Upper lobe of right lung (tissue), 1 donor: ENCODE measurements around the gene ANGPTL7. TPM values are rescaled to one million over a fixed set of nuclear protein-coding genes. Genes with fewer than 3 reads are reported as not detected.
"Not testable (repeated sequence)": the region's sequence is repeated elsewhere in the genome, so short reads cannot be mapped to it uniquely, and the experiment has no call there.

Experiments
- ATAC-seq: fragments of 200-7000 bp; cut with Tn5 transposase; one replicate; pipeline ENCODE4 v1.9.1; 2020; ENCODE audit warnings: mild to moderate bottlenecking, moderate library complexity
- DNase-seq: peaks from one replicate; pipeline ENCODE4 v3.0.0-alpha.2; 2020
- H3K27ac ChIP-seq: fragments of 200-600 bp; one replicate; pipeline ENCODE4 v1.8.0; 2022
- H3K27me3 ChIP-seq: fragments of 200-600 bp; one replicate; pipeline ENCODE4 v1.8.0; 2022; ENCODE audit warnings: mild to moderate bottlenecking
- H3K36me3 ChIP-seq: fragments of 200-600 bp; one replicate; pipeline ENCODE4 v1.8.0; 2022
- H3K4me1 ChIP-seq: fragments of 200-600 bp; one replicate; pipeline ENCODE4 v1.8.0; 2022
- H3K4me3 ChIP-seq: fragments of 200-600 bp; one replicate; pipeline ENCODE4 v1.8.0; 2022; ENCODE audit warnings: mild to moderate bottlenecking
- H3K9me3 ChIP-seq: fragments of 200-600 bp; one replicate; pipeline ENCODE4 v1.8.0; 2022
- intact Hi-C: fragments of 100-400 bp; cut with DNase I; formaldehyde crosslinking; loops from one replicate; pipeline ENCODE4 v1.11.0; 2022
- total RNA-seq: library from RNA; stranded (reverse); fragmentation: NEBNext Ultra II Directional; extraction: Animal tissue kit (Norgen Biotek cat#: 25700); gene quantifications from one replicate; pipeline ENCODE4 v1.2.1, GENCODE V29; 2021
- TF ChIP-seq, protein P1 (sequence below): fragments of 200-600 bp; IDR thresholded peaks from one replicate; pipeline ENCODE4 v1.8.0; 2022; ENCODE audit warnings: antibody characterized with exemption
- donor health status: DM: no; HTN: yes; CAD: no; lungs with severe emphysema.

Gene ANGPTL7
- total RNA-seq, 1 donor from 2014 or later, result 1.1 TPM

DNA sequence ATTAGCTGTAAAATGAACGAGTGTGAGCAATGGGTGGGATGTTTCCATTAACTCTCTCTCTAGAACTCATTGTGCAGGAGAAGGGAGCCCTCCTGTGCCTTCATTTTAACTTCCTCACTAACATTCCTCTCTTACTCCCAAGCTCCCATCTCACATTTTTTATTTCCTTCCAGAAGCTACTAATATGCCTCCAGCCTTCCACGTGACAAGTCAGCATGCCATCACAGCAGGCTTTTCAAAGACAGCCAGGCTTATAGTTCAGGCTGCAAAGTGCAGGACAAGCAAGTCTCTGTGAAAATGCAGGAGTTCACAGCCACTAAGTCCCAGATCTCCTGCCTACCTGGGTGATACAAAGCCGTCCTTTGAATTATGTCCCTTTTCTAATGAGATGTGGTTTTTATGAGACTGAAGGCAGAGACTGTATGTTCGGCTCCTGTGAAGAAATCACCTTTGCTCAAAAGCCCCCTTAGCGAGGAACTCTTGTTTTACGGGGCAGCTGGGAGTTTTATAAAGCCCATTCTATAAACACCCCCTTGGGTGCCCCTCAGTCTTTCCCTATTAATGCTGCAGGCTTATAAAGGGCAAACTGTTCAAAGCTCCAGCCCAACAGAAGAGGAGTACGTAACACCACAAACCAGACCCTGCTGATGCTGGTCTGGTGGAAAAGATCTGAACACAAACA lies 14.8 kb upstream of the ANGPTL7 start:
- intact Hi-C loops, result no loop called here
- Histone ChIP-seq H3K36me3 (no peaks in the 10 kb centered on the region), H3K27me3 (no peaks in the 10 kb centered on the region), H3K4me1 (peaks cover 7% of the 10 kb centered on the region), H3K9me3 (no peaks in the 10 kb centered on the region), H3K27ac (no peak overlapping the region), H3K4me3 (no peak overlapping the region)
- no peak for DNase-seq
- no peak for ATAC-seq
- TF ChIP-seq, protein P1, sequence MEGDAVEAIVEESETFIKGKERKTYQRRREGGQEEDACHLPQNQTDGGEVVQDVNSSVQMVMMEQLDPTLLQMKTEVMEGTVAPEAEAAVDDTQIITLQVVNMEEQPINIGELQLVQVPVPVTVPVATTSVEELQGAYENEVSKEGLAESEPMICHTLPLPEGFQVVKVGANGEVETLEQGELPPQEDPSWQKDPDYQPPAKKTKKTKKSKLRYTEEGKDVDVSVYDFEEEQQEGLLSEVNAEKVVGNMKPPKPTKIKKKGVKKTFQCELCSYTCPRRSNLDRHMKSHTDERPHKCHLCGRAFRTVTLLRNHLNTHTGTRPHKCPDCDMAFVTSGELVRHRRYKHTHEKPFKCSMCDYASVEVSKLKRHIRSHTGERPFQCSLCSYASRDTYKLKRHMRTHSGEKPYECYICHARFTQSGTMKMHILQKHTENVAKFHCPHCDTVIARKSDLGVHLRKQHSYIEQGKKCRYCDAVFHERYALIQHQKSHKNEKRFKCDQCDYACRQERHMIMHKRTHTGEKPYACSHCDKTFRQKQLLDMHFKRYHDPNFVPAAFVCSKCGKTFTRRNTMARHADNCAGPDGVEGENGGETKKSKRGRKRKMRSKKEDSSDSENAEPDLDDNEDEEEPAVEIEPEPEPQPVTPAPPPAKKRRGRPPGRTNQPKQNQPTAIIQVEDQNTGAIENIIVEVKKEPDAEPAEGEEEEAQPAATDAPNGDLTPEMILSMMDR, result no peak

DNA sequence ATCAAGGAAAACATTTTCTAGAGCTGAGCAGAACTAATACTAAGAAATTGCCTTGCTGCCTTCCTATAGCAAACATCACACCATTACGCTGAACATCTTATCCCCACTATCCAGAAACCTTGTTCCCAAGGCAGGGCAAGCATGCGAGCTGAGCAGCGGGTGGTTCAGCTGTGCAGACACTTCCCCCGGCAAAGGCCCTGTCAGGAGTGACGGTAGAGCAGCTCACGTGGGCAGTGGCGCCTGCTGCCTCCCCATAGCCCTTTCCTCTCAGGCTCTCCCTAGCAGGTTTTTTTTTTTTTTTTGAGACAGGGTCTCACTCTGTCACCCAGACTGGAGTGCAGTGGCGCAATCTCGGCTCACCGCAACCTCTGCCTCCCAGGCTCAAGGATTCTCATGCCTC lies 13.7 kb upstream of the ANGPTL7 start:
- Histone ChIP-seq H3K9me3 (no peaks in the 10 kb centered on the region), H3K4me3 (no peak overlapping the region), H3K27me3 (no peaks in the 10 kb centered on the region), H3K36me3 (no peaks in the 10 kb centered on the region), H3K4me1 (peaks cover 7% of the 10 kb centered on the region), H3K27ac (no peak overlapping the region)
- TF ChIP-seq, protein P1, result no peak
- no peak for ATAC-seq
- DNase-seq, result no peak
- intact Hi-C loops, result no loop called here

DNA sequence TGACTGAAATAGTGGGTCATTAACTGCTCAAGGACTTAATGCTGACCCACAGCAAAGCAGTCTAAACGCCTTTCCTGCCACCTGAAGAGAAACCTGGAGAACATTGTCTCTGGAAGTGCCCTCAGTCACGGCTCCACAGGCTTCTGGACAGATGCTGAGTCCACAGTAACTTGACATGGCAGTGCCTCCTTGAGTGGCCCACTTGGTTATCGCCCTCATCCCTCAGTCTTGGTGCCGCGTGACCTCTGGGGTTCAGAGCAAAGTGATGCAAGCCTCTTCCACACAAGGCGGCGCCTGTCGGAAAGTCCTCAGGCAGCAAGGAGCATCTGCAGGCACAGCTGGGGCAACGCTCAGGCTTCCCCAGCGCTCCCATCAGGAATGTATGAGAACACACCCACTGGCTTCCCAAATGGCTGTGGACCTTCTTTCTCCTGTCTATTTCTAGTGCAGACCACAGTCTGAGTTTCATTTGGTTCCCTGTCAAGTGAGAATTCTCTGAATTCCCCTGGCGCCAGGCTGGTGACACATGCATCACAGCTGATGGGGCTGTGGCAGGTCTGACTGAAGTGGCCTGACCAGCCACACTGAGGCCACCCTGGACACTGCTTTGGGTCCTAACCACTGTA lies 13.0 kb upstream of the ANGPTL7 start:
- peaks cover 7% of the 10 kb centered on the region for H3K4me1 ChIP-seq
- no peak overlapping the region for H3K4me3 ChIP-seq
- intact Hi-C loops, result no loop called here
- no peak for DNase-seq
- peak overlapping the region; percentile 18 for H3K27ac ChIP-seq
- TF ChIP-seq, protein P1, result no peak
- H3K27me3 ChIP-seq, result no peaks in the 10 kb centered on the region
- H3K36me3 ChIP-seq, result no peaks in the 10 kb centered on the region
- no peaks in the 10 kb centered on the region for H3K9me3 ChIP-seq
- ATAC-seq, result peak; percentile 79

DNA sequence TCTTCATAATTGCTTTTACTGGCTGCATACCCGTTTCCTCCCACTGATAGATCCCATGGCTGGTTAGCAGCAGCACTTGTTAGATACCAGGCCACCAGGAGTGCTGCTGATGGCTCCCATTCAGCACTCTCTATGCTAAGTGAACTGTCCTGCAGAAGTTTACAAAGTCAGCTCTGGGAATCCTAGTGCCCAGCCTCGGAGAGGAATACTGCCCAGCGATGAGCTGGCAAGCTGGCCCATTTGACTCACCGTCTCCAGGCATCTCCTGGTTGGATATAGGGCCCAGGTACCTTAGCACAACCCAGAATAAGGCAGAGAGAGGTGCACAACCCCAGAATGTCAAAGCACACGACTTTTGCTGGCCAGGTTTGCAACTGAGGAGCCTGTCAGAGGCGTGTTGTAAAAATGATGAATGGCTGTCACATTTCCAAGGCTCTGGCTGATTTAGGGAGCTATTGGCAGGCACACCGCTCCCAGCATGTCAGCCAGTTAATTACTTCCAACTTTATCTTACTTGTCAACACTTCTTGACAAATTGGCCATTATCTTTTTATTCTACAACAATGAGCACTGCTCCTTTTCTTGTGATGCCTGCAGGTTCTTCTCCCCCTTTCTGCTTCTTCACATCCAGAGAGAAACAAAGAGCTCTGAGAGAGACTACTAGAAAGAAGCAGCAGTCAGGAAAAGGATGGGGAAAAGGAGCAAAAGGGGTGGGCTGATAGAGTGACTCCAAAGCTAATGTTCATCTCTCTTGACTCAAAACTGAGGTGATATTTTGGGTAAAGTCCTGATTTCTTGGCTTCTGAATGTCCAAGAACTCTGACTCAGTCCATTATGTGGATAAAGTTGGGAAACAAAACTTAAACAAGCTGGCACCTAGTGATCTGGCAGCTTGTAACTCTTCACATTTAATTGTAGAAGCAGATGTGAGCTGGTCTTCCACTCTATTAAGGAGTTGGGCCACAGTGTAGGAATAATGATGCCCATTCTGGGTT lies 10.8 kb upstream of the ANGPTL7 start:
- no peak overlapping the region for H3K27ac ChIP-seq
- peaks cover 7% of the 10 kb centered on the region for H3K4me1 ChIP-seq
- H3K27me3 ChIP-seq, result no peaks in the 10 kb centered on the region
- H3K4me3 ChIP-seq, result no peak overlapping the region
- no peaks in the 10 kb centered on the region for H3K9me3 ChIP-seq
- intact Hi-C loops, result no loop called here
- ATAC-seq (no peak), DNase-seq (no peak)
- peaks cover 13% of the 10 kb centered on the region for H3K36me3 ChIP-seq
- TF ChIP-seq, protein P1, result no peak

DNA sequence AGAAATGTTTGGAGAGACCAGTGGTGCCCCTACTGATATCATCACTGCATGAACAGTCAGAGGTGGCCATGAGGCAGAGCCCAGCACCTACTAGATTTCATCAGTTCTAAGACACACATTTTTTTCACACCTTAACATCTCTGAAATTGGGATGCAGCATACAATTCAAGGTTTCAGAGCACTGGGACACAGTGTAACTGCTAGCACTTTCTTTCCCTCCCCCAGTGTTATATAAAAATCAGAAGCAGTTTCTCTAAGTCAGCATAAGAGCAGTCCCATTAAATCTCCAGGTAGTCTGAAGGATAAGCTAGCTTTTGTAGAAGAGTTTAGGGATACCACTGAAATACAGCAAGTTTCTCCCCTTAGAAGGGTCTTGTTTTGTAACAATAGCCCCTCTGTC lies 10.0 kb upstream of the ANGPTL7 start:
- H3K27ac ChIP-seq, result no peak overlapping the region
- peaks cover 21% of the 10 kb centered on the region for H3K36me3 ChIP-seq
- intact Hi-C loops, result no loop called here
- peaks cover 7% of the 10 kb centered on the region for H3K4me1 ChIP-seq
- no peaks in the 10 kb centered on the region for H3K9me3 ChIP-seq
- no peaks in the 10 kb centered on the region for H3K27me3 ChIP-seq
- ATAC-seq (no peak), DNase-seq (no peak)
- TF ChIP-seq, protein P1, result no peak
- H3K4me3 ChIP-seq, result no peak overlapping the region

DNA sequence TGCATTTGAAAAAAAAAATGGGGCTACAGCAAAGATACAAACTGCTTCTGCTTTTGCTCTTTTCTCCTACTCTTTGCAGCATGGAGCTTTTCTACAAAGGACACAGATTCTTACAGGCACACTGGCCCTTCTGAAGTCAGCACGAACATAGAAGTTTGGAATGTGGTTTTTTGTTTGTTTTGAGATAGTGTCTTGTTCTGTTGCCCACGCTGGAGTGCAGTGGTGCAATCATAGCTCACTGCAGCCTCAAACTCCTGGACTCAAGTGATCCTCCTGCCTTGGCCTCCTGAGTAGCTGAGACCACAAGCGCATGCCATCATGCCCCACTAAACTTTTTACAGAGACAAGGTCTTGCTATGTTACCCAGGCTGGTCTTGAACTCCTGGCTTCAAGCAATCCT lies 9.4 kb upstream of the ANGPTL7 start:
- H3K27me3 ChIP-seq, H3K9me3 ChIP-seq, DNase-seq, ATAC-seq, H3K4me3 ChIP-seq, H3K27ac ChIP-seq, H3K4me1 ChIP-seq: not testable (repeated sequence)
- H3K36me3 ChIP-seq, result peaks cover 27% of the 10 kb centered on the region
- intact Hi-C loops, result loop anchor here (10.0 kb wide), 1 partner anchor 1365 kb away; no protein-coding TSS in a partner anchor
